Cortex of kidney (tissue), 1 donor: ENCODE data around the gene MTR.
"Not testable (repeated sequence)": the region's sequence is repeated elsewhere in the genome, so short reads cannot be mapped to it uniquely, and the experiment has no call there.

Experiments
- DNase-seq: peaks from one replicate; lab custom pipeline; 2025; lab: John Stamatoyannopoulos, UW

MTR gene

GRCh38 chr1:236907205-236907604 lies 112.1 kb downstream of the MTR start:
- DNase-seq = no peak

DNA sequence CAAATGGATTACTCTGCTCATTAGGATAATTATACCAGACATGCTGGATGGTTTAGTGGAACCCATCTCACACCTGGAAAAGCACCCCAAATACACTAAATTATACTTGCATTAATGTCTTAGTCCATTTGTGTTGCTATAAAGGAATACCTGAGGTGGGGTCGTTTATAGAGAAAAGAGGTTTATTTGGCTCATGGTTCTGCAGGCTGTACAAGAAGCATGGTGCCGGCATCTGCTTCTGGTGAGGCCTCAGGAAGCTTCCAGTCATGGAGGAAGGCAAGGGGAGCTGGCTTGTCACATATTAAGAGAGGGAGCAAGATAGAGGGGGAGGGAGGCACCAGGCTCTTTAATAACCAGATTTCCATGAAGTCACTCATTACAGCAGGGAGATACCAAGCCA lies 113.6 kb downstream of the MTR start:
- DNase-seq = no peak

GRCh38 chr1:236911047-236911446 lies 116.0 kb downstream of the MTR start:
- not testable (repeated sequence) for DNase-seq

DNA sequence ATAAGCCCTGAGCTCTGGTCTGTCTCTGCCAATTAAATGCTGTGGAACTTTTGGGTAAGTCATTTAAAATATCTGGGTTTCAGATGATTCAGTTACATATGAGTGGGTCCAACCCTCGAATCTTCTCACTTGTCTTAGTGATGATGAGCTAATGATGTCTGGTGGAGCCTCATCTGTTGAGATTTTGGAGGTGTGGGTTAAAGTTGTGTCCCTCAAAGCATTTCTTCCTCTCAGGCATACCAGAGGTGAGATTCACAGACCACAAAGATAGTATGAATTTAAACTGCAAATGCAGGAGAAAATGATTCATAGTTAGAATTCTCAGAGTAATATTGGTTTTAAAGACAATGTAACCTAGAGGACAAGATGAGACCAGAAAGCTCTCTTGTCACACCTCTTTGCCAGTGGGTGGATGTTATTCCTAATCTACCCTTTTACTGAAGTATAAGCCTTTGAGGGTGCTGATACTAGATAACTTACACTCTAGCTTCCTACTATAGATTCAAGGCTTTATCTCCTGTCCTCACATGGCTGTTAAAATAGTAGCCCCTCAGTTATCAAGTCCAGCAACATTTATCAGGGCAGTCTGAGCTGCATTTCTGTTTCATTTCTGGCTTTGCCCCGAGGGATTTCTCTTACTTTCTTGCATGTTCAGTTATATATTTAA lies 118.4 kb downstream of the MTR start:
- no peak for DNase-seq

DNA sequence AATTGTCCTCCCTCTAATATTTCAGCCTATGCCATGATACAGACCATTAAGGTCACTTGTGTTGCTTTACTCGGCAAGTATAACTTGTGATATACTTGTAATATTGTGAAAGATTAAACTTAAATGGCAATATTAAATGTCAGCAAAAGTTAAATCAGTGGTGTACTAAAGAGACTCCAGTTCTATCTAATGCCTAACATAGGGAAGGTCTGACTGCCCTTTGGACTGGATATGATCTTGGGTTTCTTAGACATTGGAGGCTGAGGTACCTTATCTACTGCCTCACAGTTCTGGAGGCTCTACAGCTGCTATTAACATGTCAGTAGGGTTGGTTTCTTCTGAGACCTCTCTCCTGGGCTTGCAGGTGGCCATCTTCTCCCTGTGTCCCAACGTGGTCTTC lies 119.3 kb downstream of the MTR start:
- DNase-seq = no peak

- DNase-seq = no peak
Measured at GRCh38 chr1:236916131-236916800, 121.2 kb downstream of the MTR start.

DNA sequence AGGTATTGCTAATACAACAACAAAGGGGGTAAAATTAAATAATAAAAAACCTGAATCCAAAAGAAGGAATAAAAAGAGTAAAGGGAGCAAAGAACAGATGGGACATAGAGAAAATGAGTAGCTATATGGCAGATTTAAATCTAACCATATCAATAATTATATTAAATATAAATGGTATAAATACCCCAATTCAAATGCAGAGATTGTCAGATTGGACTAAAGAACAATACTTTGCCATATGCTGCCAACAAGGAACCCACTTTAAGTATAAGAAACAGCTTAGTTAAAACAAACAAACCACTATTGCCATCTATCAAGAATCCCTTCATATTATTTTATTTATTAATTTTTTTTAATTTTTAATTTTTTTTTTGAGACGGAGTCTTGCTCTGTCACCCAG lies 122.4 kb downstream of the MTR start:
- DNase-seq = no peak

GRCh38 chr1:236920286-236920894 lies 125.3 kb downstream of the MTR start:
- DNase-seq = no peak

DNA sequence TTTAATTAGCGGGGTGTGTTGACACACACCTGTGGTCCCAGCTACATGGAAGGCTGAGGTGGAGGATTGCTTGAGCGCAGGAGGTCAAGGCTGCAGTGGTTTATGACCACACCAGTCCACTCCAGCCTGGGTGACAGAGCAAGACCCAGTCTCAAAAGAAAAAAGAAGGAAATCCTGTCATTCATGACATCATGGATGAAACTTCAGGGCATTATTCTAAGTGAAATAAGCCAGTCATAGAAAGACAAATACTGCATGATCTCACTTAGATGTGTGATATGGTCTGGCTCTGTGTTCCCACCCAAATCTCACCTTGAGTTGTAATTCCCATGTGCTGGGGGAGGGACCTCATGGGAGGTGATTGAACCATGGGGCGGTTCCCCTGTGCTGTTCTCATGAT lies 126.5 kb downstream of the MTR start:
- no peak for DNase-seq

GRCh38 chr1:236922190-236922589 lies 127.1 kb downstream of the MTR start:
- DNase-seq = no peak

- no peak for DNase-seq
Measured at GRCh38 chr1:236925386-236925785, 130.3 kb downstream of the MTR start.

DNA sequence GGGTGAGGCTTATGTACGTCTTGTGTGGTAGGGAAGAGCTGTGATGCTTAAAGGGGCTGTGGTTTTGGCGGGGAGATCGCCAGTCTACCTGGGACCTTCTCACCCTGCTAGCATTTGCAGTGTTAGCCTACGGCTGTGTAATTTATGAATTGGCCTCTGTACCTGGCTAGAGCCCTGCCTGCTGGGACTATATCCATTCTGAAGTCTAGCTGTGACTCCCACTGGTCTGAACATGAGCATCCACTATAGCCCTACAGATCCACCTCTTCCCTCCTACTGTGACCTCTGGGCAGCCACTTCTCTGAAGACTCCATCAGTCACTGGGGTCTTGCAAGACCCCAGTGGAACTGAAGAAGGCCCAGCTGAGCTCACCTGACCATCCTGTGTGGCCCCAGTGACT lies 135.4 kb downstream of the MTR start:
- DNase-seq = no peak

DNA sequence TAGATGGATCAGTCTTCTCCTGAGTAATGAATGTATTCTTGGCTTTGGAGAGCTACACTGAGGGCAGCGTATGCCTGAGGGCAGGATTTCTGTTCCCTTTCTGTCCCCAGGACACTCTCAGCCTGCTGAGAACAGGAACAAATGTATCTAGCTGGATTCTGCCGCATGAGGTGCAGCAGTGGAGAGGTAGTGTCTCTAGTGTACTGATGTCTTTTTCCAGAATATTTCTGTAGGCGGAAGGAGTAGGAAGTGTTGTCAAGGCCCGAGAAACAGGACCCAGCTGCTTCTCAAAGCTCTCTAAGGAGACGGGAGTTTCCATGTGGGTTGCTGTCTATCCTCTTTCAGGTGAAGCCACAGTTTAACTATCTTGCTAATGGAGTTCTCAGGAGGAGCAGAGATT lies 143.7 kb downstream of the MTR start:
- no peak for DNase-seq

DNA sequence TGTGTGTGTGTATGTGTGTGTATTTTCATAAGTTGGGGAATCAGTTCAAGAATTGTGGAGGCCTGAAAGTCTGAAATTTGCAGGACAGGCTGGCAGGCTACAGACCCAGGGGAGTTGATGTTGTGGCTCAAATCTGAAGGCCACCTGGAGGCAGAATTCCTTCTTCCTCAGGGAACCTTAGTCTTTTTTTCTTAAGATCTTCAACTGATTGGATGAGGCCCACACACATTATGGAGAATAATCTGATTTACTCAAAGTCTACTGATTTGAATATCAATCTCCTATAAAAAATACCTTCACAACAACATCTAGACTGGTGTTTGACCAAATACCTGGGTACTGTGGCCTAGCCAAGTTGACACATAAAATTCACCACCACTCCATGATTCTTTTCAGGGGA lies 147.3 kb downstream of the MTR start:
- no peak for DNase-seq

DNA sequence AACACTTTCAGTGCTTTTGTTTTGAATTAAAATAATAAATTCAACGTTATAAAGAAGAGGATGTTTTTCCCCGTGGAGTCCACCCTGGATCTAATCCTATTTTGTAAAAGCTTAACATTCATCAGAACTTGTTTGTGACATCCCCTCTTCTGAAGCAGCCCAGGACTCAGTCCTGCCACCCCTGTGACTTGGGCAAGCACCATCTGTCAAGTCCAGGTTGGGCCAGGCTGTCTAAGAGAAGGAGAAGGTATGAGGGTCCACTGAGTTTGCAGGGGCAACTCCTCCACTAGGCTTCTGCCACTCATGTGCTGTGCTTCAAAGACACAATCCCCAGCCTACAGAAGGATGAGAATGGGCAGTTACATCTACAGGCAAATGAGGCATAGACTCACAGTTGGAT lies 149.5 kb downstream of the MTR start:
- no peak for DNase-seq

DNA sequence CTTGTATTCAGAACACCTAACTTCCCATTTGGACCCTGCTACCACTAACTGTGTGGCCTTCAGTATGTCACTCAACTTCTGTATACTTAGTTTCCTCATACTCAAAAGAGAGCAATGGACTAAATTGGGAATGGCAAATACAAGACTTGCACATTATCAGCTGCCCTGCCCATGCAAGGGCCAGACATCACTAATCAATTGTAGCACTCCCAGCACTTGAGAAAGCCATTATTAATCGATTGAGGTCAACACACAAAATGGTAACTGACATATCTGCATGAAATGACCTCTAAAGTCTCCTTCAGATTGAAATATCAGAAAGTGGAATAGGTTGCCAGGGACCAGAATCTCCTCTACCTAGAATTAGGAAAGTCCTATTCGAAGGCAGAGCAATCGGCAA lies 149.9 kb downstream of the MTR start:
- no peak for DNase-seq

DNA sequence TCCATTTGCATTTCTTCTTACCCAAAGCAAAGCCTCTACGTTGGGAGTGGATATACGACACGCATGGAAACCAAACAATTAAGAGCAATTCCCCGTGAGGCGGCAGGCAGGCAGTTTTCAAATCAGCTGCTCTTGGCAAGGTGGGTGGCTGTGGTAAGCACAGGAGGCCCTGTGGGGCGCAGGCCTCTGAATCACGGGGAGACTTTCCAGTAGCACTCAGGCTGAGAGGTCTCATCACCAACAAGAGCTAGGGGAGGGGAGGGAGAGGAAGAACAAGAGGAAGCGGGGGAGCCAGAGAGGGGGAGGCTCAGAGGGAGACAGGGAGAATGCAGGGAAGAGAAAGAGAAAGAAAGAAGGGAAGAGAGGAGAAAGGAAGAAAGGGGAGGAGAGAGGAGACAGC lies 152.7 kb downstream of the MTR start:
- DNase-seq = no peak

DNA sequence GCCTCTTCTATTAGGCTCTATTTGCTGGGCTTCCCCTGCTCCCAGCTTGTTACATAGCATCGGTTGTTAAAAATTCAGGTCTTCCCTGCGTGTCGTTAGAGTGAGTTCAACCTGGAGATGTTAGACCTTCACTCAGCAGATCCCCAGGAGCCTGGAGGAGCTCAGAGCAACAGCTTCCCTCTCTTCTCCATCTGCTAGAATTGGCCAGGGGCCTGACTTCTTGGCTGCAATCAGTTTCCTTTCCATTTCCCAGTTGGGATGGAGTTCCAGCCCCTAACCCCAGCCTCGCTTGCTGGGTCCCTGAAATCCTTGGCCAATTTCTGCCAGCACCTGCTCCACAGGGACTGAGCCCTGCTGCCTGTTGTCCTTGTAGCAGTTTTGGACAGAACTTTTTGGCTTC lies 153.3 kb downstream of the MTR start:
- no peak for DNase-seq

DNA sequence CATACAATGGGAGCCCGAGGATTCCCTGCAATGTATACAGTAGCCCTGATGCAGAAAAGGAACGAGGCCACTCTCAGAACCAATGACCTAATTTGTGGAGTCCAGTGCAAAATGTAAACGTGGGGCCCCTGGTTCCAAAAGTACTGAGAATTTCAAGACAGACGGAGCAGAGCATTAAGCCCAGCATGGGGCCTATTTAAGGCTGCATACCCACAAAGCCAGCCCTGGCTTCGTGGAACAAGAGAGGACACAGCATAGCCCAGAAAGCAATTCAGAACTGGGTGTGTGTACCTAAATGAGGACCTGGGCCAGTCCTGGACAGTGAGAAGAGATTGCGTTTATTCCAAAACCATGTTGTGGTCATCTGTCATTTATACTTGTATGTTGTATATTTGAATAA lies 153.9 kb downstream of the MTR start:
- DNase-seq = no peak

DNA sequence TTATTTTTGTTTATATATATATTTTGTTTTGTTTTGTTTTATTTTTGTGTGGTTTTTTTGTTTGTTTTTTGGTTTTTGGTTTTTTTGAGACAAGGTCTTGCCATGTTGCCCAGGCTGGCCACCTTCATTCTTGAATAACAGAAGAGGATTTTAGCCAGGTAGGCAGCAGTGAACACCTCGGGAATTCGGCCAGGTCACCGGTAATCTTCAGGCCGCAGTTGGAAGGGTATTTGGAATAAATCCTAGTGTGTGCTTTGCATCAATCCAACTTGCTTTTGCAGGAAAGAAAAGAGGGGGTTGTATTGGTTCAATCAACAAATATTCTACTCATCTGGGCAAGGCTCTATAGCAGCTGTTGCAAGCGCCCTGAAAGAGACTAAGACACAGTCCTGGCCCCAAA lies 155.3 kb downstream of the MTR start:
- DNase-seq = no peak

DNA sequence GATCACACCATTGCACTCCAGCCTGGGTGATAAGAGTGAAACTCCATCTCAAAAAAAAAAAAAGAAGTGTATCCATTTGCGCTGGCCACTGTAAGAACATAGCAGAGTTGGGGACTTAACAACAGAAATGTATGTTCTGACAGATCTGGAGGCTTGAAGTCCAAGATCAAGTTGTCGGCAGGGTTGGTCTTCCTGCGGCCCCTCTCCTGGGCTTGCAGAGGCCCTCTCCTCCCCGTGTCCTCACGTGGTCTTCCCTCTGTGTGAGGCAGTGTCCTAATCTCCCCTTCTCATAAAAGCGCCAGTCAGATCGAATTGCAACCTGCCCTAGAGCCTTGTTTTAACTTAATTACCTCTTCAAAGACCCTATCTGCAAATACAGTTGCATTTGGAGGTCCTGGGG lies 156.6 kb downstream of the MTR start:
- DNase-seq = no peak

DNA sequence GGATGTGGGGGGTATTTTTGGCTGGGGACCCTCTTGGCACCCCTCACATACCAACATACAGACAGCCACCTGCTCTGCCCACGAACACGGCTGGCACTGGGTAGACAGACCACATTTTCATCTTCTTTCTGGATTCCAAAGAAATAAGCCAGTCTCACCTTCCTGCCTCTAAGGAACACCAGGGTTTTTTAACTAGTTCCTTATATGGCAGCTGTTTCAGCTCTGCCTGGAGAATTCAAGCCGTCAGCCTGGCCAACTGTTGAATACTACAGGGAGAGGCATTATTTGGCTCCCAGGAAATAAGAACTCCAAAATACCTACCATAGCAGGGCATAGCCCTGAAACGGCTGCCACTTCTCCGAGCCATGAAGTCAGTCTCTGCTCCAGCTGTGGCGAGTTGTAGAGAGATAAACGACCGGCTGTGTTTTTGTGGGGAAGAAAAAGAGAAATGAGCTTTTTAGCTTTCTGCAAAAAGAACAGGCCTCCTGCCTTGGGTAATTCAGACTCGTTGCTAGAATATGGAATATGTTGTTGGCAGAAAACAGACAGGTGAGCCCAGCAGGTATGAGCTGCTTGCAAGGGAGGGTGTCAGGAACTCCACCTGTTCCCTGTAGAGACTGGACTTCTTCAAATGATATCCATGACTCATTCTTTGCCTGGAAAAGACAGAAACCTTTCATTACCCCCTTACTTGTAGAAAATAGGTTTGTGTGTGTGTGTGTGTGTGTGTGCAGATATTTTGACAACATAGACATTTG lies 157.3 kb downstream of the MTR start:
- no peak for DNase-seq

- no peak for DNase-seq
Measured at GRCh38 chr1:236953151-236953700, 158.1 kb downstream of the MTR start.
